ENCODE results near the gene USP3. TPM values are rescaled to one million over a fixed set of nuclear protein-coding genes. Genes with fewer than 3 reads are reported as not detected.

Gene USP3
- total RNA-seq, 4 donors from 2014 or later, result 40.4 to 66.2 (median 56.0) TPM

DNA sequence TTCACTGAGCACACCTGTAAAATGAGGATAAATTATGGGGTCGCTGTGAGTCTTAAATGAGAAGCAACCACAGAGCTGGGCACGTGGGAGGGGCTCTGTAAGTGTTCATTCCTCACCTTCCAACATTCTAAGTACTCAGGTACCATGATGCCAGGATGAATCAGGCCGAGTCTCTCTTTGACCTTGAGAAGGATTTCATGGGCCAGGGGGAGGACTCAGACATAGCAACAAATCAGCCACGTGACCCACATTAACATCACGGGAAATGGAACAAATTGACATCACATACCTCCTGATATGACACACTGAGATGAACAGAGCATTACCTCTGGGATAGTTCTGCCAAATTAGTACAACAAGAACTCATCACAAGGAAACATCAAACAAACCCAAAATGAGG is 35.2 kb upstream of the USP3 start:
- DNase-seq (ENCODE audit: low spot score) (no peak), ATAC-seq (ENCODE audit: low FRiP score) (no peak)
- TF ChIP-seq, protein P1, sequence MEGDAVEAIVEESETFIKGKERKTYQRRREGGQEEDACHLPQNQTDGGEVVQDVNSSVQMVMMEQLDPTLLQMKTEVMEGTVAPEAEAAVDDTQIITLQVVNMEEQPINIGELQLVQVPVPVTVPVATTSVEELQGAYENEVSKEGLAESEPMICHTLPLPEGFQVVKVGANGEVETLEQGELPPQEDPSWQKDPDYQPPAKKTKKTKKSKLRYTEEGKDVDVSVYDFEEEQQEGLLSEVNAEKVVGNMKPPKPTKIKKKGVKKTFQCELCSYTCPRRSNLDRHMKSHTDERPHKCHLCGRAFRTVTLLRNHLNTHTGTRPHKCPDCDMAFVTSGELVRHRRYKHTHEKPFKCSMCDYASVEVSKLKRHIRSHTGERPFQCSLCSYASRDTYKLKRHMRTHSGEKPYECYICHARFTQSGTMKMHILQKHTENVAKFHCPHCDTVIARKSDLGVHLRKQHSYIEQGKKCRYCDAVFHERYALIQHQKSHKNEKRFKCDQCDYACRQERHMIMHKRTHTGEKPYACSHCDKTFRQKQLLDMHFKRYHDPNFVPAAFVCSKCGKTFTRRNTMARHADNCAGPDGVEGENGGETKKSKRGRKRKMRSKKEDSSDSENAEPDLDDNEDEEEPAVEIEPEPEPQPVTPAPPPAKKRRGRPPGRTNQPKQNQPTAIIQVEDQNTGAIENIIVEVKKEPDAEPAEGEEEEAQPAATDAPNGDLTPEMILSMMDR (IDR thresholded peaks at IDR 0.05), result no peak

DNA sequence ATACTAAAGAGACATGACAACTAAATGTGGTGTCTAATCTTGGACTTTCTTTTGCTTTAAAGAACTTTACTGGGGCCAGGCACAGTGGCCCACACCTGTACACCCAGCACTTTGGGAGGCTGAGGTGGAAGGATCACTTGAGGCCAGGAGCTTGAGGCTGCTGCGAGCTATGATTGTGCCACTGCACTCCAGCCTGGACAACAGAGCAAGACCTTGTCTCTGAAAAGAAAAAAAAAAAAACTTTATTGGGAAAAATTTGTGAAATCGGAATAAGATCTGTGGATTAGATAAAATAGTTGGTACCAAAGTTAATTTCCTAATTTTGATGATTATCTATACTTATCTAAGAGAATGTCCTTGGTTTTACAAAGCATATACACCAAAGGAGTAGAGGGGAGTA is 34.4 kb upstream of the USP3 start:
- TF ChIP-seq, protein P1 (IDR thresholded peaks at IDR 0.05), result no peak
- DNase-seq (ENCODE audit: low spot score) (no peak), ATAC-seq (ENCODE audit: low FRiP score) (no peak)

DNA sequence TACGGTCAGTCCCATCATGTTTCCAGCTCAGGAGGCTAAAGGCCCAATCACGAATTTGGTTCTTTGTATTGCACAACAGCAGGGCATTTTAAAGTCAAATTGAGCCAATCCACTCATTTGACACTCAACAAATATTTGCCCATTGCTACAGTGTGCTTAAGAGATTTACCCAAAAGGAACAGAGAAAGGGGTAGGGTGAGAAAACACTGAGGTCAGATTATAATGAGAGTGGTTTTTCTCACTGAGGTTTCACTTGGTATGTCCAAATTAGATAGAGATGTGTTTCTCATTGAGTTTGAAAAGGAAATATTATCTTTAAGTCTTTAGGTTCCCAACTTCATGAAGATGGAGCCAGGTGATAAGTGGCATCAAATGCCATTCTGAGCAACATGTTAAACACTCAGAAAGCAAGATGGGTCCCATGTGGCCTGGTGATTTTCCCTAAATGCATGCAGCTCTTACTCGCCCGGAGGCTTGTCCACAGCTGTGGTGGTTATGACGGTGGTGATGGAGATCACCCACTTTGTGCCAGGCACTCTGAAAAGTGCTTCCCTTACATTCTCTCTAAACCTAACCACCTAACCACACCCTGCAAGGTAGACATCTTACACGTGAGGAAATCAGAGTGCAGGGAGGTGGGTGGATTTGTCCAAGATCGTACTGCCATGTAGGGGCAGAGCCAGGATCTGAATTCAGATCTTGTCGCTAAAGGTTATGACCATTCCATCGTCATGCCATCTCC is 31.2 kb upstream of the USP3 start:
- no peak for ATAC-seq (ENCODE audit: low FRiP score)
- no peak for DNase-seq (ENCODE audit: low spot score)
- TF ChIP-seq, protein P1 (IDR thresholded peaks at IDR 0.05), result no peak

- TF ChIP-seq, protein P1 (IDR thresholded peaks at IDR 0.05), result no peak
- no peak for DNase-seq (ENCODE audit: low spot score)
- no peak for ATAC-seq (ENCODE audit: low FRiP score)
Observed at GRCh38 chr15:63473749-63473998, 30.7 kb upstream of the USP3 start.

DNA sequence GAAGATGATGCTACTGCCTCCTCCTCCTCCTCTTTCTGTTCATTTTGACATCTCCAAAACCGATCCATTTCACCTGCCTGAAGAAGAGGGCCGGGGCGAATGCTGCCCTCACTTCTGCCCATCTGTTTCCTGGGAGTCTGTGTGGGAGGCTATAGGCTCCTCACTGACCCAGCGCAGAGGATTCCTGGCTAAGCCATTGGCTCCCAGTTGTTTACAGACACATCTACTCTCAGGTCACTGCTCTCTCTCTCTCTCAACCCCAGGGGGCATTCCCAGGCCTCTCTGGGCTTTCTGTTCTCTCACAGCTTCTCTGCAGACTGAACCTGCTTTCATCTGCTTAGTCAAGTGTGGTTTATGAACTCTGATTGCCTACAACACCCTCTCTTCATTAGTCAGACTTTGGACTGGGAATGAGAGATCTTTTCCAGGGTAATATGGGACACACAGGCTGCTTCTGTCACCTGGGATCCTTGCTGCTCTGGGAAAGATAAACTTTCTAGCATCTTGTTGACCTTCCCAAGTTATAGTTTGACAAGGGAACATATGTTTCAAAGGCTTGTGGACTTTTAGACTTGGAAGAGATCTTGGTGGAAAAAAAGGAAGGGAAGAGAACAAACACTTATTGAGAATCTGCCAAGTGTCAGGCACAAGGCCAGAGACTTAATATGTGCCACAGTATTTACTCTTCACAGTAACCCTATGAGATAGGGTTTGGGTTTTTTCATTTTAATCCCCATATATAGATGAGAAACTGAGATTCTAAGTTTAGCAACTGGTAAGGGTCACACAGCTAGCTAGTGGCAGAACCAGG is 30.2 kb upstream of the USP3 start:
- TF ChIP-seq, protein P1 (IDR thresholded peaks at IDR 0.05), result no peak
- ATAC-seq (ENCODE audit: low FRiP score), result peak; percentile 58
- DNase-seq (ENCODE audit: low spot score), result no peak

- TF ChIP-seq, protein P1 (IDR thresholded peaks at IDR 0.05), result no peak
- DNase-seq (ENCODE audit: low spot score) (no peak), ATAC-seq (ENCODE audit: low FRiP score) (no peak)
Observed at GRCh38 chr15:63474810-63475316, 29.5 kb upstream of the USP3 start.

All from omental fat pad (tissue), 4 donors.